Measurements from ENCODE around the gene TTLL12.

Gene TTLL12

DNA sequence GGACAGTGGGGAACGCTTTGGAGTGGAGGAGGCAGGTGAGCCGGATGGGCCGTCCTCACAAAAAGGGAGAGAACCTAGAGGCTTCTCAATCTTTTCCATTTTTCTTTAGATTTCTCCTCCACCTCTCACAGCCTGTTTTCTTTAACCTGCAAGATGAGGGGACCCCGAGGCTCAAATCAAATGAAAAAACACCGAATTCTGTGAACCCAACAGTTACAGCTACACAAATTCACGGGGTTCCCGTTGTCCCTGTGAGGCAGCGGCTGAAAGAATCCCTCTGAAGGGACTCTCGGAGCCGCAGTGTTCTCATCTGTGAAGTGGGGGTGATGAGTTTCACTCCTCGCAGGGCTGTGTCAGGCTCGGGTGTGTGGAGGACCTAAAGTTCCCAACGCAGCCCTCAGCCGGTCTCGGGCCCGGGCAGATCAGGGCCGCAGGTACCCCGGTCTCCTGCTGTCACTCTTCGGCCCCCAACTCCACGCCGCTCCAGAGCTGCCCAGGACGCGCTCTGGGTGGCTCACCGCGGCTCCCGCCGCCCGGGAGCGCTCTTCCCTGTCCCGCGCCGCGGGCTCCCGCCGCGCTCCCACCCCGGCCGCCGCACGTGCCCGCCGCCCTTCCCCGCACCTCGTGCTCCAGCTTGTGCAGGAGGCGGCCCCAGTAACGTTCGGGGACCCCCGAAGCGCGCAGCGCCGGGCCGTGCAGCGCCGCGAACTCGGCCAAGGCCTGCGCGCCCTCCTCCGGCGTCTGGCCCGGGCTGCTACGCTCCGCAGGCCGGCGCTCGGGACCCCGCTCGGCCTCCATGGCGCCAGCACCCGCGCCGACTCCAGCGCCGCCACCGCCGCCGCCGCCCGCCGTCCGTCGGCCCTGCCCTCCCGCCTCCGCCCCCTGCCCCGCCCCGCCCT lies at the start of gene TTLL12:
Gene TTLL12 (minus strand): TSS at position 863 of the 899 bp plus-strand sequence. CDS start 65 bp downstream, at position 798.
- DNase-seq: peak; percentile 62

DNA sequence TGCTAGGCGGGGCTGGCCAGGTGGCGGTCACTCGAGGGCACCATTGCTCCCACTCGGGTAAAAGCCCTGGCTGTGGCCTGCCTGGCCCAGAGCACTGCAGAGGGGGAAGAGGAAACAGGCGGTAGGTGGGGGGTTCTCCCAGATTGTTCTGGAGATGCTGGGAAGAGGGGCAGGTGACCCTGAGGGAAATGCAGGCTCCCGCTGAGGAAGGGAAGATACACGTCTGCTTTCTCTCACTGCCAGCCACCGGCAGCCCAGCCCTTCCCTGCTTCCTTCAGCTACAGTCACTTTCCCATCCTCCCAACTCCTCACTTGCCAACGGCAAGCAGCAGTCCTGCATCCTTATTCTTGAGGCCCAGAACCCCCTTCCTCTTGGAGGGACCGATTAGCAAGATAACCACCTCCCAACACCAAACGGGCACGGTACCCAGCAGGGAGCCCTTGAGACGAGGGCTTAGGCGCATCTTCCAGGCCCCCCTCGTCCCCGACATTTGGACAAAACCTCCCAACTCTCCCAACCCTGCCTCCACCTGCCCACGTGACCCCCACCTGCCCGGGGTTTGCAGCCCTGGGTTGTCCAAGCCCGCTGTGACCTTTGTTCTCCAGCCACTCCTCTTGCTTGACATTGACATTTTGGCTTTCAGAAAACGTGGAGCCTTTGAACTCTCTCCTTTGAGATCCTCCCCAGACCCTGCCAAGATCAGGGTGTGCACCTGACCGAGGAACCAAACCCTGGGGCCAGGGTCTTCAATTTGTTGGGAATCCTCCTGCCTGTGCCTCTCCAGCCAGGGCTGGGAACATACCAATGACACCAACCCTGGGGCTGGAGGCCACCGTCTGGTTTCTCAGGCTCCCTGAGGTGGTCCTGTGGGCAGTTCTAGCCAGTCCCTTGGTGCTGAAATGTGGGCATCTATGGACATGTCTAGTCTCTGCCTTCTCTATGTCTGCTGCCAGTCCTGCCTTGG lies 48.8 kb upstream of the TTLL12 start:
- no peak for DNase-seq

DNA sequence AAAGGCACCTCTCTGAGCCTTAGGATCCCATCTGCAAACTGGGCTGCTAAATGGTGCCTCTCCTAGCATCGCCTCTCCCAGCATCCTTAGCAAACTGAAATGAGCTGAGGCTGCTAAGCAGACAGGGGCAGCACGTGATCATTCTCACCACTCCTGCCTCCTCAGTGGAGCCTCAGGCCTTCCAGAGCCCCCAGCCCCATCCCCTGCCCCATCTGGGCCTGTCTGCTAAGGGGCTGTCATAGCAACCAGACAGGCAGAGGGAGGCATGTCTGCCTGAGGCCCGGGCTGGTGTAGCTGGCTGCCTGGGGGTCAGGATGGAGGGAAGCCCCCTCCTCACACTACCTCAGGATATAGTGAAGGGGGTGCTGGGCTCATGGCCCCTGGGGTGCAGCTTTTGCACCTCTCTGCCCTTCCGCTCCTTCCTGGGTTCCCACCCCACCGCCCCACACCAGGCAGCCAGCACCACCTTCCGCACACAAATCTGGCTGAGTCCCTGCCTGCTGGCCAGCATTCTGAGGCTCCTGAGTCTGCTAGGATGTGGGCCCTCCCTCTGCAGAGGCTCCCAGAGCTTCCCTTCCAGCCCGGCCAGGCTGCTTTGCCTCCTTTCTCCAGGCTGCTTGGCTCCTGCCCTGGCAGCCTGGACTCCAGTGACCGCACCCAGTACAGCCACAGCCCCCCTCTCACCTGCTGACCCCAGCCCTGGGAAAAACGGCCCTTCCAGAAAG lies 47.5 kb upstream of the TTLL12 start:
- DNase-seq: no peak

DNA sequence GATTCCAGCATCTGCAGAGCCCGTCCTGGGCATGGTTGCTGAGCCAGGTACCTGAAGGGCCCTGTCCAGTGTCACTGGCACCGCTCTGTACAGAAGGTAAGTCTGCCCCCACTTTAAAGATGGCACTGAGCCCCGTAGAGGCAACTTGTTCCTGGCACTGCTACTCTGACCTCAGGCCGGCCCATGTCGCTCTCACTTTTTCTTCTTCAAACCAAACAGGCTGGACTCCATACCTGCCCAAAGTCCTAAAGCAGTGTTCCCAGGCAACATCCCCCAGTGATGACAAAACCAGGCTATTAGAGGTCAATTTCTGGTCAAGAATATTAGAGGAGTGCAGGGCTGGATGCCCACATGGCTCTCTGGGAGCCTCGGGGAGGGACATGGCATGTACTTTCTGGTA lies 46.6 kb upstream of the TTLL12 start:
- no peak for DNase-seq

DNA sequence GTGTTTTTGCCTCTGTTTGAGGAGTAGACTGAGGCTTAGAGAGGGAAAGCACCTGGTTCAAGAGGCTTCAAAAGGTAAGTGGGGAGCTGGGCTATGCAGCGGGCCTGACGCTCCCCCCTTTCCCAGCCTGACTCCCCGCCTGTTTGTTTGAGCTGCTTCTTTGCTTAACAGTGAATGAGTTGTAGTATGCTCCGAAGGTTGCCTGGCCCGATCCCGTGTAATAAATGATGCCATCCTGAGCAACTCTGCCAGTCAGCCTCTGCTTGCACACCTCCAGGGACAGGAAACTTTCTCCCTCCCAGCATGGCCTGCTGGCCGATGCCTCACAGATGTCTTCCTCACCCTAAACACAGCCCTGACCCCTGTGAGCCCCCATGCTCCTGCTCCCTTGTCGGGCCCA lies 45.5 kb upstream of the TTLL12 start:
- DNase-seq: no peak

DNA sequence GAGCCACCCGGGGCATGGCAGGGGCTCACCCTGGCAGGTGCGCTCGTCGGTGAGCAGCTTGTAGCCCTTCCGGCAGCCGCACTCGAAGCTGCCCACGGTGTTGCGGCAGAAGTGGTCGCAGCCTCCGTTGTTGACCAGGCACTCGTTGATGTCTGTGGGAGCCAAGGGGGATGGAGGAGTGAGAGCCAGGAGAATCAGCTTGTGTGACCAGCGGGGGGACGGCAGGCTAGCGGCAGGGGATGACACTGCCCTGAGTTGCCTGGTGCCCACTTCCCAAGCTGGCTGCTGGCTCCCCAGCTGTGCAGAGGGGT lies 44.7 kb upstream of the TTLL12 start:
- DNase-seq: no peak

DNA sequence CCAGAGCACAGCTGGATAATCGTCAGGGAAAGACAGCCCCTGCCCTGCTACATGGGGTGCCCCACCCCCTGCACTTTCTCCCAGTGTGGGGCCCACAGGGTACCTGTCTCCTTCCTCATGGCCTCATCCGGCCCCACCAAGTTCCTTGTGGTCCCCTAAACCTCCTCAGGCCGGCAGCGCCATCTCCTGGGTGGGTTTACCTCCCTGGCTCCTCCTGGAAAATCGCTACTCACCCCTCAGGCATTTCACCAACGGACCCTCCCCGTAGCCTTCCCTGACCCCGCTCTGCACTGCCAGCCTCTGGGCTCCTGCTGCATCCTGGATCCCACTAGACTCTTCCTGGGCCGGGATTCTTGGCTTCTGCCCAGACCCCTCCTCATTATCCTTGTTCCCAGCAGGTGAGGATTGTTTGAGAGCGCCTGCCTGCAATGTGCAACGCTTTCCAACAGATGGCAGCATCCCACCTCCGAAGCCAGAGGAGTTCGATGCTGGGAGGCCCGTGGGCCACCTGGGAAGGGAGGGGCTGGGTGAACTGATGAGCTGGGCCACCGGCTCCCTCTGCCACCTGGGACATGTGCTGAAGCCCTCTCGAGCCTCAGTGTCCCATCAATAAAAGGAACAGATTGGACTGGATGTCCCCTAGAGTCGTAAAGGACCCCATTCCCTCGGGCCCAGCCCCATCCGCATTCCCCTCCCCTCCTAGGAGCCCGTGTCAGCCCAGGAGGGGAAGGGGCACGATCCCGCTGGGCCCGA lies 44.2 kb upstream of the TTLL12 start:
- DNase-seq: peak; percentile 83

DNA sequence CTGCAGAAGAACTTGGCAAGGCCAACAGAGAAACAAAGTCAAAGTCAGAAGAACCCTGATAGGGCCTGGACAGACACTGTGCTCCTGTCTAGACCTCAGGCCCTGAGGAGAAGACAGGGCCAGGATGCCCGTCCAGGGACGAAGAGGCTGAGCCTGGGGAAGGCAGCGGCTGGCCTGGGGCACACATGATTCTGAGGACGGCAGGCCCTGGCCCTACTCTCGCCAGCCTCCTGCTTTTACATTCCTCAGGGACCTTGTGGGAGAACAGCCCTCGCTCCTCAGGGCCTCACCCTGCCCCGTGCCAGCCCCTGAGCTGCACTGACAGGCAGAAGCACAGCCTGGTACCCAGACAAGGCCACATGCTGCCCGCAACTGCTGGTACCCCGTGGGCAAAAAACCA lies 43.6 kb upstream of the TTLL12 start:
- DNase-seq: no peak

DNA sequence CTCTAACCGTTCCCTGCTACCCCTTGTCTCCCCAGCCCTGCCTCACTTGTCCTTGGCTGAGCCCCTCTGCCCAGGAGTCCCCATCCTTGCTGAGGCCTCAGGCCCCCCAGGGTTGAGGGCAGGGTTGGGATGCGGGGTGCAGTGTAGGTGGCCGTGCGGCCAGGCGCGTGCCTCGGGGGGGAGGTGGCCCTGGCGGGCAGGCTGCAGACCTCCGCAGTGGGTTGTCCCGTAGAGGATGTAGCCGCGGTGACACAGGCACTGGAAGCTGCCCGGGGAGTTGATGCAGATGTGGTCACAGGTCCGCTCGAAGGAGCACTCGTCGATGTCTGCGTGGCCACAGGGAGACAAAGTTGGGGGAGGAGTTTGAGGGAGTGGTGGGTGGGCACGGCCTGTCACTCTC lies 41.9 kb upstream of the TTLL12 start:
- DNase-seq: no peak

DNA sequence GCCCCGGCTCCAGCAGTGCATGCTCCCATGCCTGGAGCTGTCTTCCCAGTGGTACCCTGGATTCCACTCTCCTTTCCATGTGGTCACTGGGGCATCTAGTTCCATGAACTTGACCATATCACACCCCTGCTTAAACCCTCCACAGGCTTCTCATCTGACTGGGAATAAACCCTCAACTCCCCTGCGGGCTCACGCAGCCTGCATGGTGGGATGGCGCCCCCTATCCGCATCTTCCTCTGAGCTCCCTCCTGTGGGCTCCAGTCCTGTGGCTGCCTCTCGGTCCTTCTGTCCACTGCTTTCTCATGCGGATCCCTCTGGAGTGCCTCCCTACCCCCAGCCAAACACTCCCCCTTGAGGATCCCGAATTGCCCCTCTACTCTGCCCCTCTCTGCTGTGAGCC lies 41.4 kb upstream of the TTLL12 start:
- peak; percentile 61 for DNase-seq

DNA sequence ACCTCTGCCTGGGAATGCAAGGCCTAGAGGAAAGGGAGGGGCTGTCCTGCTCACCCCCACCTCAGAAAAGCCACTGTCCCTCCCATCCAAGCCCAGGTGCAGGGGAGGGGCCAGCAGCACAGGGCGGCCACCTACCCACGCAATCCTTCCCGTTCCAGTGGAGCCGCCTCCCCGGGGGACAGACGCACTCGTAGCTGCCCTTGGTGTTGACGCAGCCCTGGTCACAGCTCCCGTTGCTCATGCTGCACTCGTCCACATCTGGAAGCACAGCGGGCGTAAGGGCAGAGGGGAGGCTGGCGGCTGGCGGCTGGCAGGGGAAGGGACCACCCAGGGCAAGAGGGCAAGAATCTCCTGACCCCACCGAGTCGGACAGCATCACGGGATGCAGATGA lies 40.3 kb upstream of the TTLL12 start:
- no peak for DNase-seq

DNA sequence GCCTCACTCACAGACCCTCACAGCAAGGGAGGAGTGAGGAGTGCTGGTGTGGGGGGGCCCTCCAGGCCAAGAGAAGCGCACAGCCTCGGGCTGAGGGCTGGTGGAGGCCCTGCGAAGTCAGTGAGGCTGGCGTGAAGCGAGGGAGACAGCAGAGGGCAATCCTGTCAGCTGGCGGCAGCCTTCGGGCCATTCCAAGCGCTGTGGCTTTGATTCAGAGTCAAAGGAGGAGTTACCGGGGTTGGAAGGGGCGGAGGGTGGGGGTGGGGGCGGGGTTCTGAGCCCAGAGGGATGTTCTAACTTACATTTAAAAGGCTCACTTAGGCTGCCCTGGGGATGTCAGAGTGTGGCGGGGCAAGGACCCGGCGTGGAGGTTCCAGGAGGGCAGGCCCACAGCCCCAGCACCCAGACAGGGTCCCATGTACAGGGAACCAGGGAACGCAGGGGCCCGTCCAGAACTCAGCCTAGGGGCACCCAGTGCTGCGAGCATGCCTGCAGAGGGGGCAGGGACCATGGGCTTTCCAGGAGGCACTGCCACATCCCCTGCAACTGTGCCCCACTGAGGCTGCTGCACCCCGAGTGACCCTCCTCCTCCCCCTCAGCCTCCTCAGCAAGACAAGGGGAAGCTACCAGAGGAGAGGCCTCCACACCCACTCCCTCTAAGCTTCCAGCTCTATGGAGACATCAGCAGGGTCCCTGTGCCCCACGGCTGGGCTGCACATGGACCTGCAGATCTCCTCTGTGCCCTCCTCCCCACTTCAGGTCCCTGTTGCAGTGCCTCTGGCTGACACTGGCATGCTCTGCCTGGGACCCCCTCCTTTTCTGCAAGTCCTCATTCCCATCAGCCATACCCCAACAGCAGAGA lies 39.7 kb upstream of the TTLL12 start:
- no peak for DNase-seq

DNA sequence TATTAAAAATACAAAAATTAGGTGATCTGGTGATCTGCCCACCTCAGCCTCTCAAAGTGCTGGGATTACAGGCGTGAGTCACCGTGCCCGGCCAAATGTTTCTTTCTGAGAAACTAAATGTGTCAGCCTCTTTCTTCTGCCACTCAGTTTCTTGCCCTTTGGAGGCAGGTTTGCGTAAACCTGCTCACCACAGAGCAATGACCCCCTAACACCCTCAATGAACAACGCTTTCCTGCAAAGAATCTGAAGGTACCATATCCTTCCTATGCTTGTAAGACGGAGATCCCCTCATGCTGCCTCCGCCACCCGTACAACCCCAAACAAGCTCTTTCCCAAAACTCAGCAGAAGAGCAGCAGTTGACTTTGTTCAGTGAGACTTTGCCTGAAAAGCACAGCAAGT lies 38.7 kb upstream of the TTLL12 start:
- DNase-seq: no peak

DNA sequence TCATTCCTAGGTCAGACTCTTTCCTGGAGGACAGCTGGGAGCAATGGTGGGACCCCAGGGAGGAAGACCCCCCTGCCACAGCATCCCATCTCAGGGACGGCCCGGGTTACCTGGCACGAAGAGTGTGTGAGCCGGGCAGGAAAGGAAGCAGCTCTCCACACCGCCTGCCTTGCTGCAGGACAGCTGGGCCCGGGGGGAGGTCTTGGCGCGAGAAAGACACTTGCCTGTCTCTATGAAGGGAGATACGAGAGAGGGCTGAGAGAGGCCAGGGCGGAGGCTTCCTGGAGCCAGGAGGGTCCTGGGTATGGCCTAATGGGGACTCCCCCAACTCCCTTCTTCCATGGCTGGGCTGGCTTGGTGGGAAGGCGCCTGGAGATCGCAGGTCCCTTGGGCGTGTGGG lies 36.1 kb upstream of the TTLL12 start:
- no peak for DNase-seq

DNA sequence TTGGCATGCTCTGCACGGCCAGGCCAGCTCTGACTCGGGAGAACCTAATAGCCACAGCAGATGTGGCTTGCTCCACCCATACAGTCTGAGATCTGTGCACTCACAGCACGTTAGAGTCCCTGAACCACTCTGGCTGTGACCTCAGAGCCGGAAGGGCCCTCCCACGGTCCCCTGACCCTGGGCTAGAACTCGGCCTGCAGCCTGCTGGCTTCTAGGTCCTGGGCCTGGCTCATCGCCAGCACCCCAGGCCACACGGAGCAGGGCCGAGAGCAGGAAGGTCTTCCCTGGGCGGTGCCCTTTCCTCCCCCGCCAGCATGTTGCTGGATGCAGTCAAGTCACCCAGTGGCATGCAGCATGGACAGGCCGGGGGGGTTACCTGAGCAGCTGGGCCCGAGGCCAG lies 35.3 kb upstream of the TTLL12 start:
- DNase-seq: no peak

DNA sequence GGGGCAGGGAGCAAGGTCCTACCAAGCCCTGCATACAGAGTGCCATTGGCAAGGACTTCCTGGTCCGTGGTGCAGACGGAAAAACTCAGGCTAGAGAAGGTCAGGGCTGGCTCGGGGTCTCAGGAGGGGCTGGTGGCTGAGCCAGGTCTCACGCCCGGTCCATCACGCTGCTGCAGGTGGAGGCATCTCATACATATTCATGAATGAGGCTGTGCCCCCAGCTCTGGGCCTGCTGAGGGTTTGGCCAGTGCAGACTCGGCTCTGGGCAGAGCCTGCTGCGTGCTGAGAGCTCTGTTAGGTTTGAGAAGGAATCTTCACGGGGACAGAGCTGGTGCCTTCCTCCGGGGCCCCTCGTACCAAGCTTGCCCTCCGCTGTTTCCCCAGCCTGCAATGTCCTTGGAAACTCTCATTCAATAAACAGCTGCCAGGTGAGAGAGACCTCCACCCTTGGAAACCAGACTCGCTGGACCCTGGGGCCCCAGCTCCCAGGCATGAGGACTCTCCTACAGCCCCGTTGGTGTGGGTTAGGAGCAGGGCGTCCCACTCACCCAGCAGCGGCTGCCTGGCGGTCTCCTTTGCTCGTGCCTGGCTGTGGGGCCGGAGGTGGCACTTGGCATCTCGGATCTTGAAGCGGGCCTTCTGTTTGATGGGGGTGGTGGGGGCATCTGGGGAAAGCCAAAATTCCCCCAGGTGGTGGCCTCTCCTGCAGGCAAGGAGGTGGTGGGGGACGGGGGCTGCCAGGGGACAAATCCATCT lies 33.9 kb upstream of the TTLL12 start:
- DNase-seq: no peak

DNA sequence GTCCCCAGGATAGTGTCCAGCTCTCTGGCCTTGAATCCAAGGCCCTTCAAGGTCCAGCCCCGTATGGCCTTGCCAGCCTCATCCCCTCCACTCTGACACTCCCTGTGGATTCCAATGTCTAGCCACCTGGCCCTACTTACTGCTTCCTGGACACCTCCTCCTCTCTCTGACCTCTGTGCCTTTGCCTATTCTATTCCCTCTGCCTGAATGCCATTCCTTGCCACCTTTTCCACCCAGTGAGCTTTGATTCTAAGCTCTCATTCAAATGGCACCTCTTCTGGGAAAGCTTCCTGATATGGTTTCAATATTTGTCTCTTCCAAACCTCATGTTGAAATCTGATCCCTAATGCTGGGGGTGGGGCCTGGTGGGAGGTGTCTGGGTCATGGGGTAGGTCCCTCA lies 31.9 kb upstream of the TTLL12 start:
- DNase-seq: no peak

DNA sequence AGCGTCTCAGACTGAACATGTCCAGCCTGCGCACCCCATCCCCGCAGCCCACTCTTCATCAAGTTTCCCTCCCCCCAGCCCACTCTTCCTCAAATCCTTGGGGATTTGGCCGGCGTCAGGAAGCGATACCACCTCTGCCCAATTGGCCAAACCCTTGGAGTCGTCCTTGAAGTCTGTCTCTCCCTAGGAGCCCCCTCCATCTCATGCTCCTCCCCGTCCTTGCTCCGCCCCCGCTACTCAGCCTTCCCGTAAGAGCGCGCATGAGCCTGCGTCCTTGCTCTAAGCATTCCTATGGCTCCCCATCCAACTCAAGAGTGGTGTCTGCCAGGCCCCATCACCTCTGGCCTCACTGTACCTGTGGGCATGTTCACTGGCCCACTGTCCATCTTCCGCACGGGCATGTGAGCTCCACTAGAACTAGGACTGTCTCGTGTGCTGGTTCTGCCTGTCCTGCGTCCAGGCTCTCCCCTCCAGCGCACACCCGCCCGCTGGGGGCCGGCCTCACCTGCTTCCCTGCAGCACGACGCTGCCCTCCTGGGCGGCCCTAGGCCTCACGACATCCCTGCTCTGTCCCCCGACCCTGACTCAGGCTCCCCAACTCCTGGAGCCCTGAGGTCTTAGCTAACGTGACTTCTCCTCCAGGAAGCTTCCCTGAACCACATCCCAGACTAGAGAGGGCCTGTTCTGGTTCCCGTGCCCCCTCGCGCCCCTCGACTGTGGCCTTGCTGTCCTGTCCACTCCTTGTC lies 30.5 kb upstream of the TTLL12 start:
- no peak for DNase-seq

DNA sequence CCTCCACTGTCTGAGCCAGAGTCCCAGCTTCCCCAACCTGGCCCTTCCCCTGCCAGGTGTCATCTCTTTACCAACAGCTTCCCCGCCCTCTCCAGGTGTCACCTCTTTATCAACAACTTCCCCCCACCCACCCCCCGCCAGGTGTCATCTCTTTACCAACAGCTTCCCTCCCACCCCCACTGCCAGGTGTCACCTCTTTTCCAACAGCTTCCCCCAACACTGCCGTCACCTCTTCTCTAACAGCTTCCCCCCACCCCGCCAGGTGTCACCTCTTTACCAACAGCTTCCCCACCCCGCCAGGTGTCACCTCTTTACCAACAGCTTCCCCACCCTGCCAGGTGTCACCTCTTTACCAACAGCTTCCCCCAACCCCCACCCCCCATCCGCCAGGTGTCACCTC lies 29.8 kb upstream of the TTLL12 start:
- no peak for DNase-seq

DNA sequence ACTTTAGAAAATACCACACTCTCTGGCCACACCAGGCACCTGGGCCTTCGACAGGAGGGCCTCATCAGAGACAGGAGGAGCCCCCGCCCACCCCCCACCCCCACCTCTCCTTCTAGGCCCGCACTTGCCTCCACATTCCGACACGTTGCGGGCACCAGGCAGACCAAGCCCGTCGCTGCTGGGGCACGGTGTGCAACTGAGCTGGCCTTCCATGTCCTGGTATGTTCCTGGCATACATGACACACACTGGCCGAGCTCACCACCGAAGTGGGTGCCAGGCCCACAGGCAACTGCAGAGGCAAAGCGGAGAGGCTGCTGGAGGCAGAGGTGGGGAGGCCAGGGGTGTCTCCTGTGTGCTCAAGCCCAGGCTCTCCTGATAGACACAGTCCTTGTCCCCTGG lies 27.0 kb upstream of the TTLL12 start:
- DNase-seq: no peak

Measured in stimulated activated CD8-positive, alpha-beta memory T cell treated with anti-CD3 and anti-CD28 coated beads, Interleukin-4, amount 100 ng/mL, for 48 hours (primary cell).